Measurements from ENCODE around the gene PRR5. TPM values are rescaled to one million over a fixed set of nuclear protein-coding genes. Genes with fewer than 3 reads are reported as not detected.

PRR5 gene
- total and polyA plus RNA-seq, 2 donors (not counting 1 experiment from before 2014, with no cell fraction given): 2.4 to 8.6 TPM

DNA sequence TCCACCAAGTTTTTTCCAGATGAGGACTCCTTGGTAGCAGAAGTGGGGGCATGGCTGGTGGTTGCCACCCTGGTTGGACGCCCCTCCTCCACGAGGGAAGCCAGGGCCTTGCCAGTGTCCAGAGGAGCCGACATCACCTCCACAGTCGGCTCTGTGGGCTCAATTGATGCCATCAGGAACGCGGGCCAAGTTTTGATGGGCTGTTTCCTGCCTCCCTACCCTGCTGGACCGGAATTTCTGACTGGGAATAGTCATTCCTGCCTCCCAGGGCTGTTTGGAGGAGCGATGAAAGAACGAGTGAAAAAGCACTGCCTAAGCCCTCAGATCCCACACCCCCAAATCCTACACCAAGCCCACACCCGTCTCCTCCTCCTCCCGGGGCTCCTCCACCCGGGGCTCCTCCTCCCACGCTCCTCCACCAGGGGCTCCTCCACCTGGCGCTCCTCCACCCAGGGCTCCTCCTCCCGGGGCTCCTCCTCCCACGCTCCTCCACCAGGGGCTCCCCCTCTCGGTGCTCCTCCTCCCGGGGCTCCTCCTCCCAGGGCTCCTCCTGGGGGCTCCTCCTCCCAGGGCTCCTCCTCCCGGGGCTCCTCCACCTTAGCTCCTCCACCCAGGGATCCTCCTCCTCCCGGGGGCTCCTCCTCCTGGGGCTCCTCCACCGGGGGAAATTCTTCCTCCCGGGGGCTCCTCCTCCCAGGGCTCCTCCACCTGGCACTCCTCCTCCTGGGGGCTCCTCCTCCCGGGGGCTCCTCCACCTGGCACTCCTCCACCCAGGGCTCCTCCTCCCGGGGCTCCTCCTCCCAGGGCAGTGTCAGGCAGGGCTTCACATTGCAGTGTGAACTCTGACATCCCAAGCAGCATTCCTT, 10.0 kb upstream of the PRR5 start:
- no peak for TF ChIP-seq EZH2 (IDR thresholded peaks at IDR 0.05; ENCODE audit: low read length, missing control alignments)
- TF ChIP-seq, protein P1, sequence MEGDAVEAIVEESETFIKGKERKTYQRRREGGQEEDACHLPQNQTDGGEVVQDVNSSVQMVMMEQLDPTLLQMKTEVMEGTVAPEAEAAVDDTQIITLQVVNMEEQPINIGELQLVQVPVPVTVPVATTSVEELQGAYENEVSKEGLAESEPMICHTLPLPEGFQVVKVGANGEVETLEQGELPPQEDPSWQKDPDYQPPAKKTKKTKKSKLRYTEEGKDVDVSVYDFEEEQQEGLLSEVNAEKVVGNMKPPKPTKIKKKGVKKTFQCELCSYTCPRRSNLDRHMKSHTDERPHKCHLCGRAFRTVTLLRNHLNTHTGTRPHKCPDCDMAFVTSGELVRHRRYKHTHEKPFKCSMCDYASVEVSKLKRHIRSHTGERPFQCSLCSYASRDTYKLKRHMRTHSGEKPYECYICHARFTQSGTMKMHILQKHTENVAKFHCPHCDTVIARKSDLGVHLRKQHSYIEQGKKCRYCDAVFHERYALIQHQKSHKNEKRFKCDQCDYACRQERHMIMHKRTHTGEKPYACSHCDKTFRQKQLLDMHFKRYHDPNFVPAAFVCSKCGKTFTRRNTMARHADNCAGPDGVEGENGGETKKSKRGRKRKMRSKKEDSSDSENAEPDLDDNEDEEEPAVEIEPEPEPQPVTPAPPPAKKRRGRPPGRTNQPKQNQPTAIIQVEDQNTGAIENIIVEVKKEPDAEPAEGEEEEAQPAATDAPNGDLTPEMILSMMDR (conservative IDR thresholded peaks at IDR 0.05 in 1 of 2, IDR thresholded peaks at IDR 0.05 in 1 of 2; ENCODE audit: low read depth in 1 of 2, low read length in 2 of 2): no peak
- no peaks in the 10 kb centered on the region for H3K79me2 ChIP-seq (ENCODE audit: control insufficient read depth, insufficient read depth, low read length)
- no peak overlapping the region for H3K9ac ChIP-seq (ENCODE audit: insufficient read depth, low read length)
- no peaks in the 10 kb centered on the region for H3K27me3 ChIP-seq (ENCODE audit: control insufficient read depth, insufficient read depth, low read length)
- no peak overlapping the region for H3K4me3 ChIP-seq (replicated peaks in 1 of 4; ENCODE audit: control extremely low read depth in 1 of 4, insufficient read depth in 1 of 4, low read depth in 3 of 4, low read length in 4 of 4)
- H3K9me3 ChIP-seq (ENCODE audit: control insufficient read depth, insufficient read depth, low read depth, low read length): no peaks in the 10 kb centered on the region
- H3K4me2 ChIP-seq (ENCODE audit: extremely low read depth, insufficient read depth, low read length): no peak overlapping the region
- H3K4me1 ChIP-seq (ENCODE audit: control insufficient read depth, extremely low read depth, insufficient read depth, low read length): no peaks in the 10 kb centered on the region
- H3K36me3 ChIP-seq (ENCODE audit: control insufficient read depth, insufficient read depth, low read length): no peaks in the 10 kb centered on the region
- no peak for DNase-seq (ENCODE audit: low read depth in 2 of 2)
- H2AFZ ChIP-seq (ENCODE audit: low read length): no peak overlapping the region
- H4K20me1 ChIP-seq (ENCODE audit: control insufficient read depth, extremely low read depth, insufficient read depth, low read length): no peaks in the 10 kb centered on the region
- H3K27ac ChIP-seq (ENCODE audit: insufficient read depth, low read length): no peak overlapping the region

DNA sequence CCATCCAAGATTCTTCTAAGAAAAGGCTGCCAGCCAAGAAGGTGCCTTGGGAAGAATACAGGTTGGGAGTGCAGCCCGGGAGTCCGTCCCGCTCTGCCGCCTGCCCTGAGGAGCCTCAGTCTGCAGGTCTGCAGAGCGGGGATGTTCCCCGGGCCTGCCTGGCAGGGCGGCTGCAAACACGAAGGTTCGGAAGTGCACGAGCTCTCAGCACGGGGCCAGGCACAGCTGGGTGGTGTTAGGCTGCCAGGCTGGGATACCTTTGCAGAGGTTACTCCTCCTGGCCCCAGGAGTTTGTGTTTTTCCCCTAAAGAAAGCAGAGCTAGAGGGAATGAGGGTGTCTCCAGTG, 9.4 kb upstream of the PRR5 start:
- H3K27me3 ChIP-seq (ENCODE audit: control insufficient read depth, insufficient read depth, low read length): no peaks in the 10 kb centered on the region
- no peaks in the 10 kb centered on the region for H3K36me3 ChIP-seq (ENCODE audit: control insufficient read depth, insufficient read depth, low read length)
- H4K20me1 ChIP-seq (ENCODE audit: control insufficient read depth, extremely low read depth, insufficient read depth, low read length): no peaks in the 10 kb centered on the region
- H3K4me2 ChIP-seq (ENCODE audit: extremely low read depth, insufficient read depth, low read length): no peak overlapping the region
- no peak overlapping the region for H3K27ac ChIP-seq (ENCODE audit: insufficient read depth, low read length)
- TF ChIP-seq, protein P1 (conservative IDR thresholded peaks at IDR 0.05 in 1 of 2, IDR thresholded peaks at IDR 0.05 in 1 of 2; ENCODE audit: low read depth in 1 of 2, low read length in 2 of 2): no peak
- no peak for TF ChIP-seq EZH2 (IDR thresholded peaks at IDR 0.05; ENCODE audit: low read length, missing control alignments)
- no peaks in the 10 kb centered on the region for H3K9me3 ChIP-seq (ENCODE audit: control insufficient read depth, insufficient read depth, low read depth, low read length)
- no peak for DNase-seq (ENCODE audit: low read depth in 2 of 2)
- no peak overlapping the region for H3K9ac ChIP-seq (ENCODE audit: insufficient read depth, low read length)
- H3K4me3 ChIP-seq (replicated peaks in 1 of 4; ENCODE audit: control extremely low read depth in 1 of 4, insufficient read depth in 1 of 4, low read depth in 3 of 4, low read length in 4 of 4): no peak overlapping the region
- no peaks in the 10 kb centered on the region for H3K79me2 ChIP-seq (ENCODE audit: control insufficient read depth, insufficient read depth, low read length)
- no peak overlapping the region for H2AFZ ChIP-seq (ENCODE audit: low read length)
- no peaks in the 10 kb centered on the region for H3K4me1 ChIP-seq (ENCODE audit: control insufficient read depth, extremely low read depth, insufficient read depth, low read length)

DNA sequence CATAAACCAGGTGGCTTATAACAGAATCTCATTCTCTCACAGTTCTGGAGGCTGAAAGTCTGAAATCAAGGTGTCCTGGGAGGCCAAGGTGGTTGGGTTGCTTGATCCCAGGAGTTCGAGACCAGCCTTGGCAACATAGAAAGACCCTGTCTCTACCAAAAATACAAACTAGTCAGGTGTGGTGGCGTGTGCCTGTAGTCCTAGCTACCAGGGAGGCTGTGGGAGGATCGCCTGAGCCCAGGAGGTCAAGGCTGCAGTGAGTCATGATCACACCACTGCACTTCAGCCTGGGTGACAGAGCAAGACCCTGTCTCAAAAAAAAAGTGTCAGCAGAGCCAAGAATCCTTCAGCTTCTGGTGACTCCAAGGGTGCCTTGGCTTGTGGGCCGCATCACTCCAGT, 8.9 kb upstream of the PRR5 start:
- Histone ChIP-seq H3K36me3 (ENCODE audit: control insufficient read depth, insufficient read depth, low read length) (no peaks in the 10 kb centered on the region), H3K4me2 (ENCODE audit: extremely low read depth, insufficient read depth, low read length) (no peak overlapping the region), H3K27me3 (ENCODE audit: control insufficient read depth, insufficient read depth, low read length) (no peaks in the 10 kb centered on the region), H3K9ac (ENCODE audit: insufficient read depth, low read length) (no peak overlapping the region), H2AFZ (ENCODE audit: low read length) (no peak overlapping the region), H3K27ac (ENCODE audit: insufficient read depth, low read length) (no peak overlapping the region), H4K20me1 (ENCODE audit: control insufficient read depth, extremely low read depth, insufficient read depth, low read length) (no peaks in the 10 kb centered on the region), H3K9me3 (ENCODE audit: control insufficient read depth, insufficient read depth, low read depth, low read length) (no peaks in the 10 kb centered on the region), H3K79me2 (ENCODE audit: control insufficient read depth, insufficient read depth, low read length) (no peaks in the 10 kb centered on the region), H3K4me3 (replicated peaks in 1 of 4; ENCODE audit: control extremely low read depth in 1 of 4, insufficient read depth in 1 of 4, low read depth in 3 of 4, low read length in 4 of 4) (no peak overlapping the region), H3K4me1 (ENCODE audit: control insufficient read depth, extremely low read depth, insufficient read depth, low read length) (peaks cover 4% of the 10 kb centered on the region)
- no peak for DNase-seq (ENCODE audit: low read depth in 2 of 2)
- no peak for TF ChIP-seq EZH2 (IDR thresholded peaks at IDR 0.05; ENCODE audit: low read length, missing control alignments)
- TF ChIP-seq, protein P1 (conservative IDR thresholded peaks at IDR 0.05 in 1 of 2, IDR thresholded peaks at IDR 0.05 in 1 of 2; ENCODE audit: low read depth in 1 of 2, low read length in 2 of 2): no peak
